ENCODE results near the gene HTRA3. TPM values are rescaled to one million over a fixed set of nuclear protein-coding genes. Genes with fewer than 3 reads are reported as not detected.

The HTRA3 gene
- total RNA-seq, 2 donors from 2014 or later = 33.8 to 124 TPM

DNA sequence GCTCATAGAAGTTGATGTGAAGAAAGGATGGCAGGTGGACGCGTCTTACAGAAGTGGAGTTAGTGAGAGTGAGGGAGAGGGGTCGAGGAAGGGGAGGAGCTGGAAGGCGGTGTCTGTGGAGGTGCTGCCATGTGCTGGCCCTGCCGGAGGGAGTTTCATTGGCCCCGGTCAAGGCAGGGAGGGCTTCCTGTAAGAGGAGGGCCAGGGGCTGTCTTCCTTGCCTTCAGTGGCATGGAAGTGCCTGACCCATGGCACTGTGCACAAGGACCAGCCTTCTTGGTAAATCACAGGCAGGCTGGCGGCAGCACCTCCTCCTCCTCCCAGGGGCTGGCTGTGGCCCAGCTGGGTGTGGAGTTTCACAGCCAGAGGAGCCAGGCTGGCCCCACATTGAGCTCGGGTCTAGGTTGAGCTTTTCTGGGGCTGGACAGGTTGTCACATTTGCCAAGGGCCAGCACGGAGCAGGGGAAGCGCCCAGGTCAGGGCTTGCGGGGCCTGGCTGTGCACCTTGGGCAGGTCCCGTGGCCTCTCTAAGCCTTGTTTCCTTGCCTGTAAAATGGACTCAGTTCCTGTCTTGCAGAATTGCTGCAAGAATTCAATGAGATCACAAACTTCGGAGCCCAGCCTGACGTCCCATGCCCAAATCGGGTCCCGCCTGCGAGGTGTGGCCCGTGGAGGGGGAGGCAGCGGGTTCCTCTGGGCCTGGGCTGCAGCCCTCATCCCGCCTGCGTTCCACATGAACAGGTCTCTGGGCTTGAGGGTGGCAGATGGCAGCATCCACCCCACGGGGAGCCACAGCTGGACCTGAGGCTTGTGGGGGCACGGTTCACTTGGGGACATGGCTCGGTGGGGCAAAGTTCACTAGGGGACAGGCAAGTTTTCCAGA lies 7.0 kb downstream of the HTRA3 start:
- Histone ChIP-seq H3K4me3 (no peak overlapping the region), H3K4me1 (peaks cover 0 to 84% of the 10 kb centered on the region in 2 donors), H3K27ac (peak overlapping the region; percentile 49 to 56), H3K36me3 (no peaks in the 10 kb centered on the region), H3K27me3 (no peaks in the 10 kb centered on the region), H3K9me3 (no peaks in the 10 kb centered on the region)
- TF ChIP-seq, protein P1, sequence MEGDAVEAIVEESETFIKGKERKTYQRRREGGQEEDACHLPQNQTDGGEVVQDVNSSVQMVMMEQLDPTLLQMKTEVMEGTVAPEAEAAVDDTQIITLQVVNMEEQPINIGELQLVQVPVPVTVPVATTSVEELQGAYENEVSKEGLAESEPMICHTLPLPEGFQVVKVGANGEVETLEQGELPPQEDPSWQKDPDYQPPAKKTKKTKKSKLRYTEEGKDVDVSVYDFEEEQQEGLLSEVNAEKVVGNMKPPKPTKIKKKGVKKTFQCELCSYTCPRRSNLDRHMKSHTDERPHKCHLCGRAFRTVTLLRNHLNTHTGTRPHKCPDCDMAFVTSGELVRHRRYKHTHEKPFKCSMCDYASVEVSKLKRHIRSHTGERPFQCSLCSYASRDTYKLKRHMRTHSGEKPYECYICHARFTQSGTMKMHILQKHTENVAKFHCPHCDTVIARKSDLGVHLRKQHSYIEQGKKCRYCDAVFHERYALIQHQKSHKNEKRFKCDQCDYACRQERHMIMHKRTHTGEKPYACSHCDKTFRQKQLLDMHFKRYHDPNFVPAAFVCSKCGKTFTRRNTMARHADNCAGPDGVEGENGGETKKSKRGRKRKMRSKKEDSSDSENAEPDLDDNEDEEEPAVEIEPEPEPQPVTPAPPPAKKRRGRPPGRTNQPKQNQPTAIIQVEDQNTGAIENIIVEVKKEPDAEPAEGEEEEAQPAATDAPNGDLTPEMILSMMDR (IDR thresholded peaks at IDR 0.05) = no peak
- DNase-seq (ENCODE audit: low spot score) = peak; percentile 81

DNA sequence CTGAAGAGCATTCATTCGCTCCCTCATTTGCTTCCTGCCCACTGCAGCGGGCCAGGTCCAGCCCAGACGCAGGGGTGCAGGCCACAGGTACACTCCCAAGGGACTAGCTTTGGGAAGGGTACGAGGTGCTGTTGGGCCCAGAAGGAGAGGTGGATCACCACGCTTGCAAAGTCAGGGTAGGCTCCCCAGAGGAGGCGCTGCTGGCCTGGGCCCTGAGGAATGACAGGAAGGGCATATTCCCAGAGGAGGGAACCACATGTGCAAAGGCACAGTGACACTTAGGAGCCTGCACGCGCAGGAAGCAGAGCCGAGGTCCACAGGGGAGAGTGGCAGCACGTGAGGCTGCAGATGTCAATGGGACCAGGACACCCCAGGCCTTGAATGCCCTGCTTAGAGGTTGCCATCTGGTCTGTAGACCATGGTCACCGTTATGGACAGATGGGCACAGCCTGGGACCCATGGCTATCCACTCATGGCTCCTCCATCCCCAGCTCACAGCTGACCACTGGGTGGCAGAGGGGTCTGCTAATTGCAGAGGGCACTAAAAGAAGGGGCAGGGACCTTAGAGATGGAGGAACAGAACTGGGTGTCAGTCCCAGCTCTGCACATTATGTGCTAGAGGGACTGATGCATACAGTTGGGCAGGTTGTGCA lies 7.9 kb downstream of the HTRA3 start:
- Histone ChIP-seq H3K9me3 (no peaks in the 10 kb centered on the region), H3K4me3 (no peak overlapping the region), H3K27ac (peak overlapping the region in 1 of 2 donors; percentile 56), H3K27me3 (no peaks in the 10 kb centered on the region), H3K4me1 (peaks cover 0 to 79% of the 10 kb centered on the region in 2 donors), H3K36me3 (no peaks in the 10 kb centered on the region)
- DNase-seq (ENCODE audit: low spot score) = no peak
- TF ChIP-seq, protein P1 (IDR thresholded peaks at IDR 0.05) = no peak

DNA sequence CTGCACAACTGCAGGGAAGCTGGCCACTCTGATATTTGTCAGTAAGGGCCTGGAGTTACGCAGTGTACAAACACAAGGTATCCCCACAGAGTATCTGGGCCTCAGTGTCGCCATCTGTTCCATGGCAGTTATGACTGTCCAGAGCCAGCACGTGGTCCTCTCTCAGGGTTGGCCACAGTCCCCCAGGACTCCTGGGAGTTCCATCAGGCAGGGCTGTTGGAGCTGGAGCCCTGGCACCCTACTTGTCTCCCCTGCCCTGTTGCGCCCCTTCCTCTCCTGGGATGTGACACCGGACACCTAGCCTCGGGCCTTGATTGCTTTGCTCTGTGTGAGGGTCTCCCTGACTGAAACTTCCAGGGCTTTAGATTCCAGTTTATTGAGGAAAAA lies 8.4 kb downstream of the HTRA3 start:
- peaks cover 0 to 74% of the 10 kb centered on the region in 2 donors for H3K4me1 ChIP-seq
- H3K27ac ChIP-seq = peak overlapping the region in 1 of 2 donors; percentile 56
- TF ChIP-seq, protein P1 (IDR thresholded peaks at IDR 0.05) = no peak
- no peak for DNase-seq (ENCODE audit: low spot score)
- H3K4me3 ChIP-seq = no peak overlapping the region
- H3K9me3 ChIP-seq = no peaks in the 10 kb centered on the region
- no peaks in the 10 kb centered on the region for H3K27me3 ChIP-seq
- no peaks in the 10 kb centered on the region for H3K36me3 ChIP-seq

DNA sequence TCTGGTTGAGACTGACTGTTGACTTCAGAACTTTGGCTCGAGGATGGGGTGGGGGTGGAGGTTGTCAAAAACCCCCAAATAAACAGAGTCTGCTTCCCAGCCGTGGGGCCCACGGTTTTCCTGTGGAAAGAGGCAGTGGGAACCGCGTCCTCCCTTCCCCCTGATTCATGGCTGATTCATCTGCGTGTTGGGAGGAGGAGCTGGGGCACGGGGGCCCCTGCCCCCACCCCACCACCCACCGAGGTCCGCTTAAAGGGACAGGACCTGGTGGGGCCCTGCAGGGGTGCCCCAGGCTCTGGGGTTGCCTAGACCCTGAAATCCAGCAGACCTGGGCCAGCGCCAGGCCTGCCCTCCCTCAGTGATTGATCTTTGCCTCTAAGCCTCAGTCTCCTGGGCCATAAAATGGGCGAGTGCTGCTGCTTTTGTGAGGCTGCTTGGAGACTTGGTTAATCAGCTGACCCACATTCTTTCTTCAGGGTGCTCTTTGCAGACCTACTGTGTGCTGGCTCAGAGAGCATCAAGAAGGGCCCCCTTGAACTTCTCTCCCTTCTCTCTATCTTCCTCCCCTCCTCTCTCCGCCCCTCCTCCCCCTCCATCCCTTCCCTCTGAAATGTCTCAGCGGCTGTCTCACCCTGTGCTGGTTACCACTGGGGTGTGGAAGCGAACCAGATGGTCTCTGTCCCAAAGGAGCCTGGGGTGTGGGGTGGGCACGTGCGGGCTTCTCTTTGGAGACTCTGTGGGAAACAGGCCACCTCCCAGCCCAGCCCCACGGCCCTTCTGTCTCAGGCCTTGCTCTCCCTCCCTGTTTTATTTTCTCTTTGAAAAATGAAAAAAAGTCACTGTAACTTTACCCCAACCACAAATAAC lies 9.1 kb downstream of the HTRA3 start:
- no peaks in the 10 kb centered on the region for H3K9me3 ChIP-seq
- H3K27ac ChIP-seq = peak overlapping the region; percentile 37 to 56
- no peak for DNase-seq (ENCODE audit: low spot score)
- H3K4me3 ChIP-seq = no peak overlapping the region
- peaks cover 0 to 68% of the 10 kb centered on the region in 2 donors for H3K4me1 ChIP-seq
- H3K27me3 ChIP-seq = no peaks in the 10 kb centered on the region
- H3K36me3 ChIP-seq = no peaks in the 10 kb centered on the region
- TF ChIP-seq, protein P1 (IDR thresholded peaks at IDR 0.05) = no peak

- H3K27ac ChIP-seq = no peak overlapping the region
- DNase-seq (ENCODE audit: low spot score) = no peak
- H3K4me1 ChIP-seq = peaks cover 0 to 63% of the 10 kb centered on the region in 2 donors
- H3K4me3 ChIP-seq = no peak overlapping the region
- no peaks in the 10 kb centered on the region for H3K9me3 ChIP-seq
- no peaks in the 10 kb centered on the region for H3K36me3 ChIP-seq
- H3K27me3 ChIP-seq = no peaks in the 10 kb centered on the region
- TF ChIP-seq, protein P1 (IDR thresholded peaks at IDR 0.05) = no peak
Measured at GRCh38 chr4:8279321-8280157, 10.0 kb downstream of the HTRA3 start.
